Ovary (tissue), 3 donors: Measurements from ENCODE around the gene LHFPL6.

ENCODE experiments used
- EP300 ChIP-seq: sonication (generic); formaldehyde crosslinking; IDR thresholded peaks from one replicate; pipeline ENCODE4 v1.6.1; 2017; ENCODE audit warnings: antibody characterized with exemption
- TF ChIP-seq, protein P1 (sequence below), 3 donors: fragments of 450-650 bp in 2 of 3; fragments of 200-600 bp in 1 of 3; IDR thresholded peaks; one replicate each; pipeline versions ENCODE4 v1.5.1 to v1.8.0; 2016 to 2022; ENCODE audit warnings: antibody characterized with exemption in 3 of 3, mild to moderate bottlenecking in 1 of 3
- donor health status: DM: no; HTN: no; CAD: no.

DNA sequence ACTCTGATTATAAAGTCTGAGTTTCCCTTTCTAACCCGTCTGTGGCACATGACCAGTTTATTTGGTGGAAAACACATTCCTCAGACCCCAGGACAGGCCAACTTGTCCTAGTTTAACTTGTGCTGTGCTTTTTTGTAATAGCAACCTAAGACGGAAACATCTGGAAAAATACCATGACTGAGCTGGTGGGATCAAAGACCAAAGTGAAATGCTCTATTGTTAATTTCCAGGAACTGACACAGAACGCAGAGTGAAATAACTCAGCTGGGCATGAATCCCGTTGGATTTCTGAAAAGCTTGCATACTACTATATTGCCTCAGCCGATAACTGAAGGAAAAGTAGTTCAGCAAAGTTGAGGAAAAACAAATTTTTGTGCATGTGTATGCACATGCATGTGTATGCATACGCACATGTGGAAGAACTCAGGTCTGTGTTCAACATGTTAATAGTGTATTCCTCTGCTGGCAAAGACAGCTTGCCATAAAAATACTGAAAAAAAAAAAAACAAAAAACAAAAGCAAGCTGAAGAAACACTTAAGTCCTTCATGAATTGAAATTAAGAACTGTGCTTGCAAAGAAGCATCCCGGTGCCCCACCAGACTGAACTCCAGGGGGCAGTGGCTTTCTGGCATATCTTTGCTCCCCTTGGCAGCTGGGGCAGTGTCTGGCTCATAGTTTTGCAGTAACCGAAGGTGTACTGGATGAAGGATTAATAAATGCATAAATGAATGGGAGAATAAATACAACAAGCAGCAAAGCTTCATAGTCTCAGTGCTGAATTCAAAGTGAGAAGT is 187.8 kb downstream of the LHFPL6 start:
- TF ChIP-seq EP300, result peak; percentile 56
- TF ChIP-seq, protein P1, sequence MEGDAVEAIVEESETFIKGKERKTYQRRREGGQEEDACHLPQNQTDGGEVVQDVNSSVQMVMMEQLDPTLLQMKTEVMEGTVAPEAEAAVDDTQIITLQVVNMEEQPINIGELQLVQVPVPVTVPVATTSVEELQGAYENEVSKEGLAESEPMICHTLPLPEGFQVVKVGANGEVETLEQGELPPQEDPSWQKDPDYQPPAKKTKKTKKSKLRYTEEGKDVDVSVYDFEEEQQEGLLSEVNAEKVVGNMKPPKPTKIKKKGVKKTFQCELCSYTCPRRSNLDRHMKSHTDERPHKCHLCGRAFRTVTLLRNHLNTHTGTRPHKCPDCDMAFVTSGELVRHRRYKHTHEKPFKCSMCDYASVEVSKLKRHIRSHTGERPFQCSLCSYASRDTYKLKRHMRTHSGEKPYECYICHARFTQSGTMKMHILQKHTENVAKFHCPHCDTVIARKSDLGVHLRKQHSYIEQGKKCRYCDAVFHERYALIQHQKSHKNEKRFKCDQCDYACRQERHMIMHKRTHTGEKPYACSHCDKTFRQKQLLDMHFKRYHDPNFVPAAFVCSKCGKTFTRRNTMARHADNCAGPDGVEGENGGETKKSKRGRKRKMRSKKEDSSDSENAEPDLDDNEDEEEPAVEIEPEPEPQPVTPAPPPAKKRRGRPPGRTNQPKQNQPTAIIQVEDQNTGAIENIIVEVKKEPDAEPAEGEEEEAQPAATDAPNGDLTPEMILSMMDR (IDR thresholded peaks at IDR 0.05), result no peak
